NOMO-1 treated with dmso at 0.1 percent for 144 hours (cell line): Measurements from ENCODE around the gene GRIN1.

Source experiments
- DNase-seq: peaks from one replicate; lab custom pipeline; 2025; ENCODE audit not compliant: unreplicated experiment; lab: John Stamatoyannopoulos, UW

Gene GRIN1

DNA sequence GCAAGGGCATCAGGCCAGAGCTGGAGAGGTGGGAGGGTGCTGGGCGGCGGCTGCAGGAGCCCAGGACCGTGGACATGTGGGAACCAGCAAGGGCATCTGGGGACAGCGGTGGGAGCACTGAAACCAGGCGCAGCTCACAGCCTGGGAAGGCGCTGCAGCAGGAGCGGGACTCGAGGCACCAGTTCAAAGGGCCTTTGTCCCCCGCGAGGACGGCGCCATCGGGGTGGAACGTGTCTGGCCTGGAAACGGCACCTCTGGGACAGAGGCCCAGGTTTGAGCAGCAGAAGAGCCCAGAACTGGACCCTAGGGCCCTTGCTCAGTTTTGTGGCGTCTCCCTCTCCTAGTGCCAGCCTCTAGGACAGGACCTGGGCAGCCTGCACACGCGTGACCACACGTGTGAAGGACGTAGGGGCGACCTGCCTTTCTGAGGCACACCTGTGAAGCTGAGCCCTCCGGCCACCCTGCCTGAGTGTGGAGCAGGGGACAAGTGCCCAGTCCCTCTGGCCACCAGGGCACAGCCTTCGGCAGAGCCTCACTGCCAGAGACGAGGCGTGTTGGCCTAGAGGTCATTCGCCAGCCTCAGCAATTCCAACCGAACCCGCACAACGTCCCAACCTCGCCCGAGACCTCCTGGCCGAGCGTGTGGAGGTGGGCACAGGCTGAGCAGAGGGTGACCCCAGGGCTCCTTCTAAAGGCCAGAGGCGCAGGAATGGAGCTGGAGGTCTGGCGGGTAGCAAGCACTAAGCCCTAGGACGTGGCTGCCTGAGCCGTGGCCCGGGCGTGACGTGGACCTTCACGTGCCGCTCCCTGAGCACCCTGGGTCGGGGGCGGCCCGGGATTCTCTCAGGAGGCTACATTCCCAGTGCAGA, 35.1 kb downstream of the GRIN1 start:
- DNase-seq = no peak

DNA sequence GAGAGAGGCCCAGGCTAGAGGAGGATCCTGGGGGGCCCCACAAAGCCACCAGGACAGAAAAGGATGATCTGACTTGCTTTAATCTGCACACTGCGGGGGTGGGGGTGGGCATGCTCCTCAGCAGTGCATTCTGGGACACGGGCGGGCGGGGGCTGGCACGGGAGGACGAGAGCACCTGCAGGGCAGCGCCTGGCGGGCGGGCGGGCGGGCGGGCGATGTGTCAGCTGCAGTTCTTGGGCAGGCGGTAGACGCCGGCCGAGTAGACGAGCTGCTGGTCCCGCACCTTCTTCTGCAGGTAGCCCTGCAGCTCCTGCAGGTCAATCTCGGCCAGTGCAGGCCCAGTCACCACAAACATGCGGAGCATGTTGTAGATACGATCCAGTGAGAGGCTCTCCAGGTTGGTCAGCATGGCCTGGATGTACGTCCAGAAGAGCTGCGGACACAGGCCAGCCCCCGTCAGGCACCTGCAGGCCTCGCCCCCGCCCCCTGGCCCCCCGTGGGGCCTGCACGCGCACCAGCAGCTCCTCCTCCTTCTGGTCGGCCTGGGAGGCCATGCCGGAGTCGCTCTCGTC, 35.9 kb downstream of the GRIN1 start:
- DNase-seq = no peak

DNA sequence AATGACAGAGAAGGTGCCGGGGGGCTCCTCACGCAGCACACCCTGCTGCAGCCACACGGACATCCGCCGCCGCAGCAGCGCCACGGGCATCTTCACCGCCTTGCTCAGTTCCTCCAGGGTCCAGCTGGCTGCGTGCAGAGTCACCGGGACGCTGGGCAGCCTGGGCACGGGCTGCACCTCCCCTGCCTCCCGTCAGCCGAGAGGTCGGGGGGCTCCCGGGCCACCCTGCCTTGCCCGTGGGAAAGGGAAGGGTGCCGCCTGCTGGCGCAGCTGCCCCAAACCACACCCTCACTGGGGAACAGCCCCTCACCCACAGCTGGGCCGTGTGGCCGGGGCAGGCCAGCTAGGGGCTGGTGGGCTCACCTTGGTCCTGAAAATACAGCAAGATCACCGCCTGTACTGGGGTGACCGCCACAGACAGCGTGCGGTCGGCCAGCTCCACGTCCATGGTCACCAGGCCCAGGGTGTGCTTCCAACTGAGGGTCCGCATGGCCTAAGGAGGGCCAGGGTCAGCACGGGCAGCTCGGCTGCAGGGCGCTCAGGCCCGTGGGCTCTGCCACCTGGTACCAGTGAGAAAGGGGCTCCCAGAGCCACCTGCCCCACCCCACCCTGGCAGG, 36.5 kb downstream of the GRIN1 start:
- DNase-seq = no peak

DNA sequence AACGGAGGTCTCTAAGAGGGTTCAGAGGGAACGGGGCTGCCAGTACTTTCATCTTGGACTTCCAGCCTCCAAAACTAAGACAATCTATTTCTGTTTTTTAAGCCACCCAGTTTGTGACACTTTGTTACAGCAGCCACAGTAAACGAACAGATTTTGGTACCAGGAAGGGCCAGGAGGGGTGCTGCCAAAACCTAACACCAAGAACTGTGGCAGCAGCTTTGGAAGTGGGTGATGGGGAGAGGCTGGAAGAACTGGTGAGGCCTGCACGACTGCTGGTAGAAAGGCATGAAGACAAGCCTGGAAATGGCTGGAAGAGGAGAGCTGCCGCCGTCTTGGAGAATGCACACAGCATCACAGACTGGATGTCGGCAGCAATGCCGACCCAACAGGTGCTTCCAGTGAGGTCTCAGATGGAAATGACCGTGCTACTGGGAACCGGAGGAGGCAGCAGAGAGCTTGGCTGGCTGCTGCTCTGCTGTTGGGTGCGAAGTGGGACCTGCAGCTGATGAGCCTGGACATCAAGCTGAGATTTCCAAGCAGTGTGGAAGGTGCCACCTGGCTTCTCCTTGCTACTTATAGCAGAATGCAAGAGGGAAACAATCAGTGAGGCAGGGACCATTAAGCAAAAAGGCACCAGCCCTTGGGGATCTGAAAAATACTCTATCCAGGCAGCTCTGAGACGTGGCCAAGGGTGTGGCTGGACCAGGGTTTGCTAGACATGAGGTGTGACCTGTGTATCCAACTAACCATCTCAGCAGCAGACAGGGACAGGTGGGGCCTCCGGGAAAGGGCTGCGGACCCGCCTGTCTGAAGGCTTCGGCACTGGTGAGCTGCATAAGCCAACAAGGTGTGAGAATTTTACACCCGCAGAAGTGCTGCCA, 37.6 kb downstream of the GRIN1 start:
- no peak for DNase-seq

GRCh38 chr9:137178201-137178938, 39.4 kb downstream of the GRIN1 start:
- DNase-seq = no peak

- no peak for DNase-seq
These were observed 40.1 kb downstream of the GRIN1 start for GRCh38 chr9:137178939-137179630.

DNA sequence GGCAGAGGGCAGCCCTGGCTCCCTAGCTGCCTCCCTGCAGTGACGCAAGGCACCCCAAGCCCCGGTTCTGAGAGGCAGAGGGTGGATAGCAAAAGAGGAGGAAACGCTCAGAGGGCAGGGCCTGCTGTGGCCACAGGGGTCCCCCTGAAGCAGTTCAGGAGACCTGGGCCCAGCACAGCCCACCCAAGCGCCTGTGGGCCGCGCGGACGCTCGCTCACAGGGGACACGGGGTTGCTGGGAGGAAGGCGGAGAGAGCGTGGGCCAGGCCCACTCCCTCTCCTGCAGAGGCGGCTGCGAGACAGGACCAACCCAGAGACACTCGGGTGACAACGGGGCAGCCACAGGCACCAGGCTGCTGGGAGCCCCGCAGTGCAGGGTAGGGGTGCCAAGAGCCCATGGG, 40.8 kb downstream of the GRIN1 start:
- DNase-seq = no peak

DNA sequence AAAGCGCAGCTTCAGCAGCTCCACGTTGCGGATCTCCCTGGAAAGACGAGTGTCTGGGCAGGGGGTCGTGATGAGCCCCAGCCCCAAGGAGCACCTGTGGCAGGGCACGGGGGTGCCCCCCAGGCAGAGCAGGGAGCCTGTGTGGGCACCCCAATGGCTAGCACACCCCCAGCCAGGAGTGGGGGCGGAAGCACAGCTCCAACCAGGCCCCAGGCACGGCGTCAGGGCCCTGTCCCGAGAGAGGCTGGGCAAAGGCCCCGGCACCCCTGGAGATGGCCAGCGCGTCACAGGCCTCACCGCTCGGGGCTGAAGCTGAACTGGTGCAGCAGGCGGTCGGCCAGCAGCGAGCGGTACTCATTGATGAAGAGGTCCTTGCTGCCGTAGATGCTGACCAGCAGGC, 41.5 kb downstream of the GRIN1 start:
- no peak for DNase-seq

DNA sequence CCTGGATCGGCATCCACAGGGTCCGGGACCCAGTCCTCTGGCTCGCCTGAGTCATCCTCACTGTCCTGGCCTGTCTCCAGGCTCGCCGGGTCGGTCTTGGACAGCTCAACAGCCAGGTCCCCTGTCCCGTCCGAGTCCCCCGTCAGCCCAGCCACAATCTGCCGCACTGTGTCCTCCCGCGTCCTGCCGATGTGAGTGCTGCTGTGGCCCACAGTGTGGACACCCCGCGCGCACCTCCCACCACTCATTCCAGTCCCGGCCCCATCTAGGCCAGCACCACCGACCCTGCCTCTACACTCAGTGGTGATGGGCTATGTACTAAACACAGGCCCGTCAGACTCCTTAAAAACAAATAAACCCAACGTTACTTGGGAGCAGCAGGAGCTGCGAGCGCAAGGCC, 42.7 kb downstream of the GRIN1 start:
- DNase-seq = no peak

GRCh38 chr9:137182836-137183235, 43.9 kb downstream of the GRIN1 start:
- DNase-seq = no peak

DNA sequence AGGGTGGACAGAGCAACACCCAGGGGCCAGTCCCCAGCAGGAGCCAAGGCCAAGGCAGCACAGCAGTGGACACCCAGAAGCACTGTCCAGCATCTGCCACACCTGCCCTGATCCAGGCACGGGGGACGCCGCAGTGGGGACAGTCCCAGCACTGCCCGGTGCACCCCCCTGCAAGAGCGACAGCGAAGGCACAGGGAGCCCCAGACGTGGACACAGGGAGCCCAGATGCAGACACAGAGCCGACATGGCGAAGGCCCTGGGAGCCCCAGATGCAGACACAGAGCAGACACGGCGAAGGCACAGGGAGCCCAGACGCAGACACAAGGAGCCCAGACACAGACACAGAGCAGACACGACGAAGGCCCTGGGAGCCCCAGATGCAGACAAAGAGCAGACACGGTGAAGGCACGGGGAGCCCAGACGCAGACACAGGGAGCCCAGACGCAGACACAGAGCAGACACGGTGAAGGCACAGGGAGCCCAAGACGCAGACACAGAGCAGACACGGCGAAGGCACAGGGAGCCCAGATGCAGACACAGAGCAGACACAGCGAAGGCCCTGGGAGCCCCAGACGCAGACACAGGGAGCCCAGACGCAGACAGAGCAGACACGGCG, 45.1 kb downstream of the GRIN1 start:
- DNase-seq = no peak

DNA sequence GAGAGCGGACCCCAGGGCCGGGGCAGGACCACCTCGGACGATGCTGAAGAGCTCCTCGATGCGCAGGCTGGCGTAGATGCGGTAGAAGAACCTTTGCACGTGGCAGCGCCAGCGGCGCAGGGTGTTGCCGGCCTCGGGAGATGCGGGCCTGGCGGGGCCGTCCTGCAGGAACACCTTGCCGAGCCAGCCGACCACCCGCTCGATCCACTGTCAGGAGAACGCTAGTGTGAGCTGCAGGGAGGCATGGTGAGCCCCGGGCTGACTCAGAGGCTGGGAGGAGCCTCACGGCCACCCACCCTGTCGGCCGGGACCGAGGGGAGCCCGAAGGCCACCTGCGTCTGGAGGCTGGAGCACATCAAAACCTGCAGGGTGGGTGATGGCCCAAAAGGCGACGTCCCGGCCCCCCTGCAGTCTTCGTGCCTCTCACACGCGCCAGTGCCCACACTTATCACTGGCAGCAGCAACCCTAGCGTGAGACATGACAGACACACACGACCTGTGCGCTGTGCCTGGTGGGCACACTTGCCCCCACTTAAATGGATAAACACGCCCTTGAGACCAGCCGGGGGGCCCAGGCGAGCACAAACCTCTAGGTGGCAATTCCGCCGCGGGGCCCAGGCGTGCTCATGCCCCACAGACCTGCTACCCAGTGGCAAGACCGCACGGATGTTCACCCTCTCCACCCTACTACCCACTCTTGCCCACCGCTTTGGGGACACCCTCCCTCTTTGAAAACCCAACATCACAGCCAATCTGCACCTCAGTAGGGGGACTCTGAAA, 46.1 kb downstream of the GRIN1 start:
- DNase-seq = no peak

GRCh38 chr9:137185921-137186320, 47.0 kb downstream of the GRIN1 start:
- DNase-seq = no peak

GRCh38 chr9:137186385-137186784, 47.4 kb downstream of the GRIN1 start:
- DNase-seq = no peak

DNA sequence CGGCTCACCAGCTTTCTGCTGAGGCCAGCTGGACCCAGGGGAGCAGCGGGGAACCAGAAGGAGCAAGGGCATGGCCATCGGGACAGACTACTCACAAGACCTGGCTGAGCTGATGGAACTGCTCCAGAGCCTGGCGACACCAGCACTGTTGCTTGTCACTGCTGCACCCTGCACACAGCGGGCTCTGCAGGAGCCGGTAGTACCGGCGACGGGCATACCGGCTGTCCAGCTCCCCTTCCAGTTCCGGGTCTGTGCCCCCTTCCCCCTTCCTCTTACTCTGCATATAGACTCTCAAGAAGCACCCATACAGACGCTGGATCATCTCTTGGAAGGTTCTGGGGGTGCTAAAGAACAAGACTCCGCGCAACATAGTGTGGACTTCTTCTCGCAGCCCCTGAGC, 48.4 kb downstream of the GRIN1 start:
- no peak for DNase-seq

GRCh38 chr9:137188086-137188489, 49.1 kb downstream of the GRIN1 start:
- no peak for DNase-seq

GRCh38 chr9:137188490-137189296, 49.7 kb downstream of the GRIN1 start, which contains the start of the genes ANAPC2 and SSNA1:
Gene ANAPC2, minus strand, starts transcription at chr9:137188560. Its CDS starts 28 bp downstream, at chr9:137188532.
Gene SSNA1, plus strand, starts transcription at chr9:137188676. Its CDS starts 51 bp downstream, at chr9:137188727.
- peak; percentile 93 for DNase-seq
